HepG2 (cell line): Measurements from ENCODE around the gene FAM170B. TPM values are rescaled to one million over a fixed set of nuclear protein-coding genes. Genes with fewer than 3 reads are reported as not detected.

ENCODE experiments used
- ATAC-seq: fragments of 200-7000 bp; cut with Tn5 transposase; 3 replicates; pipeline ENCODE4 v1.9.1; 2020; ENCODE audit warnings: mild to moderate bottlenecking, moderate library complexity
- BruUV-seq: library from RNA; stranded (reverse); fragments of 400-500 nt; replicated peaks from 2 replicates; lab custom pipeline; 2021; lab: Mats Ljungman, UMichigan
- CTCF ChIA-PET: fragments of 300-600 bp; formaldehyde crosslinking; extraction: SDS; loops from one replicate; lab custom pipeline; 2021; ENCODE audit warnings: low total read pairs, inconsistent platforms, low intra/inter-chr PET ratio; lab: Yijun Ruan, JAX
- POLR2A ChIA-PET: fragments of 350-600 bp; sonication (Branson Sonifier 250); formaldehyde crosslinking; loops from one replicate; lab custom pipeline; 2020; ENCODE audit warnings: antibody characterized with exemption, inconsistent platforms; lab: Yijun Ruan, JAX
- DNase-seq: peaks from one replicate; pipeline ENCODE4 v3.0.0-alpha.2; 2015; ENCODE audit warnings: low spot score
- FAIRE-seq: peaks from 3 replicates; lab custom pipeline; 2011; peaks lifted over from hg19 to GRCh38; lab: Jason Lieb, UNC
- H2AFZ ChIP-seq: one replicate; pipeline ENCODE4 v1.6.1; 2011; ENCODE audit warnings: low read length, inconsistent platforms
- H3K27ac ChIP-seq: fragments of 300-600 bp; 3 replicates; pipeline ENCODE4 v1.8.0; 2011; ENCODE audit warnings: mixed run types, mild to moderate bottlenecking, mixed read lengths, low read length, inconsistent platforms; ENCODE audit not compliant: insufficient read depth; ENCODE audit errors: extremely low read length
- H3K27me3 ChIP-seq, 2 experiments: fragments of 200-600 bp in 1 of 2; 2 replicates in 1 of 2; 3 replicates in 1 of 2; pipeline versions ENCODE4 v1.6.0 to v1.8.0; 2011; ENCODE audit warnings: low read length in 2 of 2, mild to moderate bottlenecking in 2 of 2, moderate library complexity in 2 of 2, inconsistent platforms in 1 of 2; ENCODE audit not compliant: insufficient read depth in 2 of 2, control insufficient read depth in 1 of 2
- H3K36me3 ChIP-seq, 2 experiments: fragments of 200-600 bp in 1 of 2; replicated peaks in 1 of 2; 2 replicates in 1 of 2; 3 replicates in 1 of 2; pipeline versions ENCODE4 v1.5.1 to v1.8.0; 2011; ENCODE audit warnings: low read length in 2 of 2, inconsistent platforms in 1 of 2; ENCODE audit not compliant: insufficient read depth in 2 of 2, control insufficient read depth in 1 of 2
- H3K4me1 ChIP-seq: 2 replicates; pipeline ENCODE4 v1.5.1; 2012; ENCODE audit warnings: low read length, inconsistent platforms; ENCODE audit not compliant: insufficient read depth
- H3K4me2 ChIP-seq: 2 replicates; pipeline ENCODE4 v1.6.0; 2011; ENCODE audit warnings: low read depth, low read length, inconsistent platforms
- H3K4me3 ChIP-seq, 3 experiments: fragments of 200-600 bp in 1 of 3; sonication (generic), shearing (Covaris generic) in 1 of 3; replicated peaks in 1 of 3; 2 replicates each; pipeline ENCODE4 v1.5.1; 2011 to 2016; ENCODE audit warnings: low read length in 3 of 3, inconsistent platforms in 2 of 3, low read depth in 2 of 3, mild to moderate bottlenecking in 2 of 3, control low read depth in 1 of 3, mixed read lengths in 1 of 3; ENCODE audit not compliant: insufficient read depth in 1 of 3
- H3K79me2 ChIP-seq: one replicate; pipeline ENCODE4 v1.6.1; 2011; ENCODE audit warnings: low read length, inconsistent platforms; ENCODE audit not compliant: insufficient read depth
- H3K9ac ChIP-seq: 2 replicates; pipeline ENCODE4 v1.6.0; 2011; ENCODE audit warnings: mild to moderate bottlenecking, low read depth, low read length, inconsistent platforms; ENCODE audit not compliant: insufficient read depth
- H3K9me3 ChIP-seq: 2 replicates; pipeline ENCODE4 v1.5.1; 2012; ENCODE audit warnings: mild to moderate bottlenecking, low read length
- H4K20me1 ChIP-seq: 2 replicates; pipeline ENCODE4 v1.6.0; 2011; ENCODE audit warnings: inconsistent platforms, mild to moderate bottlenecking, low read length, moderate library complexity; ENCODE audit not compliant: insufficient read depth
- ATF5 ChIP-seq: sonication (generic); formaldehyde crosslinking; IDR thresholded peaks from 2 replicates; pipeline ENCODE4 v1.4.0; 2020; ENCODE audit warnings: mild to moderate bottlenecking, low read depth, missing genetic modification reagents
- DRAP1 ChIP-seq: IDR thresholded peaks from 2 replicates; pipeline ENCODE4 v1.6.1; 2016; ENCODE audit warnings: missing genetic modification reagents, missing compliant biosample characterization
- GPBP1L1 ChIP-seq: sonication (generic); formaldehyde crosslinking; IDR thresholded peaks from 2 replicates; pipeline ENCODE4 v1.5.0; 2020; ENCODE audit warnings: mild to moderate bottlenecking, missing genetic modification reagents
- KMT2B ChIP-seq: IDR thresholded peaks from 2 replicates; pipeline ENCODE4 v1.6.1; 2016; ENCODE audit warnings: missing genetic modification reagents, missing compliant biosample characterization
- MAFF ChIP-seq: IDR thresholded peaks from 2 replicates; pipeline ENCODE4 v1.6.1; 2011; ENCODE audit warnings: low read depth, low read length, improper control_type of control experiment
- MAFK ChIP-seq, 2 experiments: IDR thresholded peaks in 1 of 2; conservative IDR thresholded peaks in 1 of 2; 2 replicates each; pipeline ENCODE4 v1.6.1; 2011; ENCODE audit warnings: improper control_type of control experiment in 2 of 2, low read length in 2 of 2
- MED1 ChIP-seq: sonication (generic); formaldehyde crosslinking; IDR thresholded peaks from 2 replicates; pipeline ENCODE4 v1.4.0; 2020; ENCODE audit warnings: missing genetic modification reagents
- MXD1 ChIP-seq: sonication (generic); formaldehyde crosslinking; IDR thresholded peaks from 2 replicates; pipeline ENCODE4 v1.4.0; 2020; ENCODE audit warnings: mild to moderate bottlenecking, missing genetic modification reagents
- NCOR1 ChIP-seq: fragments of 200-600 bp; sonication (generic); IDR thresholded peaks from 2 replicates; pipeline ENCODE4 v1.7.0; 2017; ENCODE audit warnings: antibody characterized with exemption, low read length, borderline replicate concordance
- NFYC ChIP-seq: IDR thresholded peaks from 2 replicates; pipeline ENCODE4 v1.6.1; 2016; ENCODE audit warnings: missing genetic modification reagents, missing compliant biosample characterization
- TBL1XR1 ChIP-seq: fragments of 150-350 bp; IDR thresholded peaks from 2 replicates; pipeline ENCODE4 v1.6.1; 2014; ENCODE audit warnings: borderline replicate concordance, low read length; ENCODE audit not compliant: partially characterized antibody
- U2AF2 ChIP-seq: fragments of 200-400 bp; formaldehyde crosslinking; IDR thresholded peaks from 2 replicates; pipeline ENCODE4 v1.6.1; 2017; ENCODE audit warnings: low read depth, mild to moderate bottlenecking, low read length
- ZC3H13 ChIP-seq: sonication (generic); formaldehyde crosslinking; IDR thresholded peaks from 2 replicates; pipeline ENCODE4 v1.8.1; 2023; ENCODE audit warnings: mild to moderate bottlenecking, missing genetic modification reagents, moderate library complexity
- ZSCAN29 ChIP-seq: sonication (generic); formaldehyde crosslinking; conservative IDR thresholded peaks from 2 replicates; pipeline ENCODE4 v1.4.0; 2020; ENCODE audit warnings: mild to moderate bottlenecking, missing genetic modification reagents
- WGBS: methylation state at CpG from one replicate; pipeline ENCODE4 v1.1.6; 2017; ENCODE audit warnings: low lambda C conversion rate; 5-methylcytosine and 5-hydroxymethylcytosine counted together
- in situ Hi-C: cut with HindIII; loops from 2 replicates; pipeline ENCODE4 v1.10.0; 2017; ENCODE audit warnings: low pct_unique_long_range_greater_than_20kb; ENCODE audit not compliant: extremely low pct_ligation_motif_present
- intact Hi-C: fragments of 100-400 bp; cut with micrococcal nuclease; formaldehyde crosslinking; loops from one replicate; pipeline ENCODE4 v1.10.0; 2022; ENCODE audit not compliant: unreplicated experiment
- polyA plus RNA-seq, 8 experiments: library from polyadenylated mRNA; depleted of rRNA in 3 of 8; stranded (reverse) in 7 of 8; unstranded in 1 of 8; fragments of >200 nt; fragmentation: Illumina TruSeq in 4 of 8; extraction: Trizol in 4 of 8; gene quantifications; 2 replicates each; pipeline versions ENCODE4 v1.2.1 to v1.2.3, GENCODE V29; 2011 to 2016; ENCODE audit warnings: low read depth in 4 of 8, missing spikeins in 1 of 8, mixed read lengths in 1 of 8; ENCODE audit not compliant: insufficient read depth in 1 of 8
- total RNA-seq, 5 experiments: library from RNA; depleted of rRNA; stranded (reverse); fragments of >200 nt; fragmentation: Illumina TruSeq; extraction: Trizol; gene quantifications; 2 replicates each; pipeline ENCODE4 v1.2.3, GENCODE V29; 2016; ENCODE audit warnings: low read depth in 1 of 5

Gene FAM170B
- total and polyA plus RNA-seq, 2 of the 13 experiments (the other 11 are each of a cell fraction or from before 2014, with no cell fraction given) = not detected

GRCh38 chr10:49152037-49152436, 18.2 kb upstream of the FAM170B start (continued):
- TF ChIP-seq DRAP1 (CRISPR knock-in tag) (no peak), ZC3H13 (CRISPR knock-in tag) (no peak), TBL1XR1 (no peak), NCOR1 (no peak)
- TF ChIP-seq, all 625 proteins: peak for 0

- Histone ChIP-seq H3K9me3 (no peaks in the 10 kb centered on the region), H3K27ac (no peak overlapping the region), H3K79me2 (no peaks in the 10 kb centered on the region), H3K4me2 (no peak overlapping the region), H3K9ac (no peak overlapping the region), H3K4me3 (no peak overlapping the region), H3K27me3 (no peaks in the 10 kb centered on the region), H3K36me3 (no peaks in the 10 kb centered on the region), H3K4me1 (no peaks in the 10 kb centered on the region), H2AFZ (no peak overlapping the region), H4K20me1 (no peaks in the 10 kb centered on the region)
- BruUV-seq = no TSS peak
- ChIA-PET CTCF (no interaction called here), POLR2A (no interaction called here)
- DNase-seq = no peak
- 4% methylated on average over 1 of the region's 1 CpG for WGBS
- no peak for FAIRE-seq
- intact Hi-C loops (no loop called here), in situ Hi-C loops (no loop called here)
- peak; percentile 82 for TF ChIP-seq MAFF
- TF ChIP-seq NFYC (CRISPR knock-in tag) = no peak
- TF ChIP-seq MAFK (conservative IDR thresholded peaks at IDR 0.05 in 1 of 2, IDR thresholded peaks at IDR 0.05 in 1 of 2; ENCODE audit: low read length in 2 of 2) = peak; percentile 74 to 87
- no peak for ATAC-seq
Observed at GRCh38 chr10:49151481-49151880, 17.7 kb upstream of the FAM170B start.

- DNase-seq (no peak), FAIRE-seq (no peak), ATAC-seq (no peak)
- TF ChIP-seq MXD1 (CRISPR knock-in tag) (no peak), U2AF2 (no peak), KMT2B (CRISPR knock-in tag) (no peak), MAFF (0 out of 2 replicates have a peak, but pooled peaks have one; percentile 12), ATF5 (CRISPR knock-in tag) (no peak), MED1 (CRISPR knock-in tag) (no peak), GPBP1L1 (CRISPR knock-in tag) (no peak), MAFK (conservative IDR thresholded peaks at IDR 0.05 in 1 of 2, IDR thresholded peaks at IDR 0.05 in 1 of 2; ENCODE audit: low read length in 2 of 2) (peak; percentile 14 to 42; a peak in 1 of 4 replicates), ZSCAN29 (CRISPR knock-in tag) (no peak)
- Histone ChIP-seq H3K4me2 (no peak overlapping the region), H3K79me2 (no peaks in the 10 kb centered on the region), H2AFZ (no peak overlapping the region), H4K20me1 (no peaks in the 10 kb centered on the region), H3K9me3 (no peaks in the 10 kb centered on the region), H3K27ac (no peak overlapping the region), H3K9ac (no peak overlapping the region), H3K27me3 (no peaks in the 10 kb centered on the region), H3K4me1 (no peaks in the 10 kb centered on the region), H3K36me3 (no peaks in the 10 kb centered on the region), H3K4me3 (no peak overlapping the region)
- 0% methylated on average over 1 of the region's 2 CpGs for WGBS
- CTCF ChIA-PET = no interaction called here
- intact Hi-C loops = no loop called here
- POLR2A ChIA-PET = no interaction called here
- in situ Hi-C loops = no loop called here
- BruUV-seq = no TSS peak
Observed at GRCh38 chr10:49151025-49151445, 17.2 kb upstream of the FAM170B start.
